Stimulated activated naive B cell treated with anti-CD40 and anti-IgM and Interleukin-4, amounts not matched to agents 10 μg/mL and 1 μg/mL and 100 μg/mL, for 72 hours (primary cell): ENCODE data around the gene LEPROT.

Experiments
- ATAC-seq, 2 donors: fragments of 150-1000 bp; cut with Tn5 transposase; replicated peaks; 2 replicates each; pipeline ENCODE4 v1.10.0; 2021; ENCODE audit warnings: moderate library complexity in 1 of 2
- DNase-seq: peaks from one replicate; pipeline ENCODE4 v3.0.0; 2021
- H3K27ac Mint-ChIP-seq: one replicate; pipeline ENCODE4 v1.8.0; 2022; ENCODE audit warnings: mild to moderate bottlenecking, mixed read lengths
- H3K27me3 Mint-ChIP-seq, 2 donors: one replicate each; pipeline ENCODE4 v1.8.0; 2022; ENCODE audit warnings: mixed read lengths in 2 of 2
- H3K36me3 Mint-ChIP-seq, 2 donors: one replicate each; pipeline ENCODE4 v1.8.0; 2022; ENCODE audit warnings: mixed read lengths in 2 of 2, mild to moderate bottlenecking in 1 of 2
- H3K4me1 Mint-ChIP-seq, 2 donors: one replicate each; pipeline ENCODE4 v1.8.0; 2022; ENCODE audit warnings: mixed read lengths in 2 of 2, mild to moderate bottlenecking in 1 of 2
- H3K4me3 Mint-ChIP-seq, 2 donors: one replicate each; pipeline ENCODE4 v1.8.0; 2022; ENCODE audit warnings: mild to moderate bottlenecking in 2 of 2, mixed read lengths in 2 of 2, moderate library complexity in 1 of 2
- H3K9me3 Mint-ChIP-seq, 2 donors: one replicate each; pipeline ENCODE4 v1.8.0; 2022; ENCODE audit warnings: mixed read lengths in 2 of 2, mild to moderate bottlenecking in 1 of 2

LEPROT gene

DNA sequence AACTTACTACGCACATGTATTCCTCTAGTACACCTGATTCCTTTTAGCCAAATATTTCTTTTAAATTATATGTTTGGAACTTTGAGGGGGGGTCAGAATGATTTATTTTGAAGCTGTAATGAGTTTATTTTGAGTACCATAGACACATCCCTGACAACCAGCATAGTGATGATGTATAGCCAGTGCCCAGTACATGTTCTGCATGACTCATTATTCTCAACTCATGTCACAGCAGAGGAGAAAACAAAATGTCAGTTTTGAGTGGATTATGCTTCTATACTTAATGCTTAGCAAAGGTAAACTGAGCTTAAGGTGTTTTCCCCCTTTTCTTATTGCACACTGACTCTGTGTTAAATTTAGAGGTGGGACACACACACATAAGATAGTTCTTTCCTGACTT lies 22.4 kb upstream of the LEPROT start:
- peaks cover 0 to 1% of the 10 kb centered on the region in 2 donors for H3K27me3 Mint-ChIP-seq
- DNase-seq: no peak
- H3K4me3 Mint-ChIP-seq: no peak overlapping the region
- H3K9me3 Mint-ChIP-seq: no peaks in the 10 kb centered on the region
- no peak overlapping the region for H3K27ac Mint-ChIP-seq
- peaks cover 0 to 3% of the 10 kb centered on the region in 2 donors for H3K4me1 Mint-ChIP-seq
- no peak for ATAC-seq
- no peaks in the 10 kb centered on the region for H3K36me3 Mint-ChIP-seq

DNA sequence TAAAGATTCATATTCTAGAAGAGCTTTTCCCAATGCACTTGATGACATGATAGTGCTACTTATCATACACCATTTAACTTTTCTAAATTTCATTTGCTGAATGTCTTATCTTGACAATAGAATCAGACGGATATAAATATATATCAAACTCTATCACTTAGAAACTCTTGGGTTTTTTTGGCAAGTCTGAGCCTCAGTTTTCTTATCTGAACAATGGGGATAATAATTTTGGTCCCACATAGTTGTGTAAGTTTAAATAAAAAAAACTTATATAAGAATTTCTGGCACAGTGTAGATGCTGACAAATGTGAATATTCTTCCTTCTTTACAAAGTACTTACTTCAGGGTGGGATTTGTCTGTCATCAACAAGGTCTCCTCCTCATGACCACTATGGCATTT lies 21.5 kb upstream of the LEPROT start:
- no peak overlapping the region for H3K4me3 Mint-ChIP-seq
- DNase-seq: no peak
- peaks cover 0 to 3% of the 10 kb centered on the region in 2 donors for H3K27me3 Mint-ChIP-seq
- ATAC-seq: no peak
- peaks cover 0 to 3% of the 10 kb centered on the region in 2 donors for H3K4me1 Mint-ChIP-seq
- H3K36me3 Mint-ChIP-seq: no peaks in the 10 kb centered on the region
- no peaks in the 10 kb centered on the region for H3K9me3 Mint-ChIP-seq
- no peak overlapping the region for H3K27ac Mint-ChIP-seq

DNA sequence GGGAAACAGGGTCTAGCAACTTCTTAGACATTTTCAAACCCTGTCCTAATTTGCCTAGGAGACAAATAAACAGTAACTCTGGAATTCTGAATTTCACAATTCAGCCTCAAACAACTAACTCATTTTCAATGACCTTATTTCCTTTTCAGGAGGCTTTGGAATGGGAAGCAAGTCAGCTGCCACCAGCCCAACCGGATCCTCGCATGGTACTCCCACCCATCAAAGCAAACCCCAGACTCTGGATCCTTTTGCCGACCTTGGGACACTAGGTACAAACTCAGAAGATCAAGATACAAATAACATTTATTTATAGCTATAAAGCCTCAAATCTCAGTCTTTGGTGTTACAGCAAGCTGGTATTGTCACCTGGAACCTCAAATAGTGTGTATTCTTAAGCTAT lies 18.9 kb upstream of the LEPROT start:
- H3K27ac Mint-ChIP-seq: no peak overlapping the region
- no peak overlapping the region for H3K4me3 Mint-ChIP-seq
- no peak for ATAC-seq
- H3K9me3 Mint-ChIP-seq: no peaks in the 10 kb centered on the region
- no peak for DNase-seq
- peaks cover 0 to 9% of the 10 kb centered on the region in 2 donors for H3K27me3 Mint-ChIP-seq
- no peaks in the 10 kb centered on the region for H3K4me1 Mint-ChIP-seq
- no peaks in the 10 kb centered on the region for H3K36me3 Mint-ChIP-seq

DNA sequence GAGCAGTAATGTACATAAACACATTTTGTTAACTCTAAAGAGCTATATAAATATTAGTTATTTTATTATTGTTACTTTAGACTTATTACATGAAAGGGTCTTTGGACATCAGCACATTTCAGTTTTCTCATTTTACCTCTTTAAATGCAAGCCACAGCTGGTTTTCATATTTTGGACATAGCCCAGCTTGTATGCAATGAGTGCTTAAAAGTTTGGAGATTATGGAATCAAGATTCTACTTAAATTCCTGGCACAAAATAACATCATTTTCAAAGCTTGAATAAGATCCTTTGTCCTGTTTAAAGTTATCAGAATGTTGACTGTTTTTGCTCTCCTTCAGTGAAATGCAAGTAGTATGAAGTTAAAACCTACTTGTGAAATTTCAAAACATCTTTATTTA lies 15.5 kb upstream of the LEPROT start:
- DNase-seq (no peak), ATAC-seq (no peak)
- no peaks in the 10 kb centered on the region for H3K9me3 Mint-ChIP-seq
- H3K4me3 Mint-ChIP-seq: no peak overlapping the region
- H3K4me1 Mint-ChIP-seq: no peaks in the 10 kb centered on the region
- peaks cover 0 to 23% of the 10 kb centered on the region in 2 donors for H3K27me3 Mint-ChIP-seq
- peaks cover 0 to 3% of the 10 kb centered on the region in 2 donors for H3K36me3 Mint-ChIP-seq
- no peak overlapping the region for H3K27ac Mint-ChIP-seq

DNA sequence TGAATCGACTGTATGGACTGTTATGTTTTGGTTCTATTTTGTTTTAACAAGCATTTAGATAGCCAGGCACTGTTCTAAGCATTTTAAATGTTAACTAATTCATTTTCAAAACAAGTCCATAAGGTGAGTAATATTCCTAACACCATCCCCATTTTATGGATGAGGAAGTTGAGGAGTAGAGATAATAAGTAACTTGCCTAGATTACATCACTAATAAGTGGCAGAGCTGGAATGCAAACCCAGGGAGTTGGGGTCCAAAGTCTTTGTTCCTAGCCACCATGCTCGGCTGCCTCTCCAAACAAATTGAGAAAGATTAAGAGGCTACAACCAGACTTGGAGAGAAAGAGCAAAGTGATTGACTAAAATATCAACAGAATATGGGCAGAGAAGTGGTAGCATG lies 12.6 kb upstream of the LEPROT start:
- H3K27ac Mint-ChIP-seq: no peak overlapping the region
- no peak for ATAC-seq
- peaks cover 0 to 28% of the 10 kb centered on the region in 2 donors for H3K27me3 Mint-ChIP-seq
- H3K4me1 Mint-ChIP-seq: no peaks in the 10 kb centered on the region
- no peak overlapping the region for H3K4me3 Mint-ChIP-seq
- H3K9me3 Mint-ChIP-seq: no peaks in the 10 kb centered on the region
- DNase-seq: no peak
- peaks cover 0 to 3% of the 10 kb centered on the region in 2 donors for H3K36me3 Mint-ChIP-seq

DNA sequence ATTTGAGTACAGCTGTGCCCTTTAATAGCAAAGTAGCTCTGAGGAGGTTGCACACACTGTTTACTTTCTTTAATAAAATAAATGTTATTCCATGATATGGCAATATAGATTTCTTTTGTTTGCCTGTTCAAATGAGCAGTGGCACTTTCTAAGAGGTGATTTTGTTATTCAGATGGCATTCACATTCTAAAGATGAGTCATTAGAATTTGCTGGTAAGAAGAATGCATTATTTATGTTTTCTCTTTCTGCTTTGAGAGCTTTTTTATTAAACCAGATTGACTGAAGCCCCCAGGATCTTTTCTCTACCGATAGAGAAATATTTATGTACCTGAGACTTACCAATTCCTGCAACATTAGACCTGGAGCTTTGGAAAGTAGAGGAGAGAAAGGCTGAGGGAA lies 11.2 kb upstream of the LEPROT start:
- DNase-seq (no peak), ATAC-seq (no peak)
- Mint-ChIP-seq H3K4me1 (no peaks in the 10 kb centered on the region), H3K4me3 (no peak overlapping the region), H3K36me3 (peaks cover 0 to 3% of the 10 kb centered on the region in 2 donors), H3K9me3 (no peaks in the 10 kb centered on the region), H3K27ac (no peak overlapping the region), H3K27me3 (peaks cover 0 to 25% of the 10 kb centered on the region in 2 donors)

DNA sequence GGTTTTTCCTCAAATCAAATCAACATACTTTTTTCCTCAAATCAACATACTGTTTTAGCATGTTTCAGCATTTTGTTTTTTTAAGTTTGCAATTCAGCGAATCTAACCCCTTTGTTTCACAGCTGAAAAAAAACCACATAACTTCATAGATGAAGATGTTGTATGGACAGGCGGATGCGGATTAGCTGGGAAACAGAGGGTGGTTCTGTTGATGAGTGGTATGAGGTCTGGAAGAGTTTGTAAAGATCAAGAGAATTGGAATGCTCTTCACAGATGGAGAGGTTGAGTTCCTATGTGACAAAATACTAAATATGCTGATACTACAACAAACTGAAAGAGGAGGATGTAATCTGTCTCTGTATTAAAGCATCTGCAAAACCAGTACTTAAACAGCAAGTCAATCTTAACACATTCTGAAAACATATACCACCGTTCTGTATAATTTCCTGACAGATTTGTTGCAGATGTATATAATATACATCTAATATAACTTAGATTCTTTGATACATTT lies 10.6 kb upstream of the LEPROT start:
- Mint-ChIP-seq H3K27ac (no peak overlapping the region), H3K4me3 (no peak overlapping the region), H3K27me3 (peaks cover 0 to 25% of the 10 kb centered on the region in 2 donors), H3K9me3 (no peaks in the 10 kb centered on the region), H3K4me1 (no peaks in the 10 kb centered on the region), H3K36me3 (peaks cover 0 to 3% of the 10 kb centered on the region in 2 donors)
- DNase-seq (no peak), ATAC-seq (no peak)

DNA sequence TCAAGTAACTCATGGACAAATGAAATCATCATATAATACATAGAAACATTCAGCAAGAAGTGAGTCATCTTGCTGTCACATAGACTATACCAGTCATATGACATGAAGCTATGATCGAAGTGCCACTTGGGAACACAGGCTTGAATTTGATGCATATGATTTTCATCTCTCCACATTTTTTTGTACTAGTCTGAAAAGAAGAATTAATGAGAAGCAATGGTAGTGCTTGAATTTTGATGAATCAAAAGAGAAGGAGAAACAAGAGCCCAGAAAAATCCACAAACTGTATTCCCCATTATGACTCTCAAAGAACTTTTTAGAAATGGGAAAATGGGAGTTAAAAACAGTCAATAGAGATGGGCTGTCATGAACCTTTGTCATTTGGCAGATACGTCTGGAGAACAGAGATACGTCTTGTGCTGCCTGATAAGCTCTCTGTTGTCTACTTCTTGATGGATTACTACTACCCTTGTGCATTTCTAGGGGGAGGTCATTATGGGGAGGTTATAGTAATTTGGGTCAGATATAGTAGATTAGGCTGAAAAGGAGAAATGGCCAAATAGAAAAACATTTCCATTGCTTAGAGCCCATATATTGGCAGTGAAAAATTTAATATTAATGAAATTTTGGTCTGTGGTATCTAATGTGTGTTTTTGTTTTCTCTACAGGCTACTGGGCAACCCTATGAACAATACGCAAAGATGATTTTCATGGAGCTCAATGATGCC lies 8.0 kb upstream of the LEPROT start:
- peaks cover 0 to 3% of the 10 kb centered on the region in 2 donors for H3K36me3 Mint-ChIP-seq
- DNase-seq (no peak), ATAC-seq (no peak)
- no peaks in the 10 kb centered on the region for H3K4me1 Mint-ChIP-seq
- H3K4me3 Mint-ChIP-seq: no peak overlapping the region
- H3K27me3 Mint-ChIP-seq: peaks cover 0 to 19% of the 10 kb centered on the region in 2 donors
- no peak overlapping the region for H3K27ac Mint-ChIP-seq
- H3K9me3 Mint-ChIP-seq: no peaks in the 10 kb centered on the region

DNA sequence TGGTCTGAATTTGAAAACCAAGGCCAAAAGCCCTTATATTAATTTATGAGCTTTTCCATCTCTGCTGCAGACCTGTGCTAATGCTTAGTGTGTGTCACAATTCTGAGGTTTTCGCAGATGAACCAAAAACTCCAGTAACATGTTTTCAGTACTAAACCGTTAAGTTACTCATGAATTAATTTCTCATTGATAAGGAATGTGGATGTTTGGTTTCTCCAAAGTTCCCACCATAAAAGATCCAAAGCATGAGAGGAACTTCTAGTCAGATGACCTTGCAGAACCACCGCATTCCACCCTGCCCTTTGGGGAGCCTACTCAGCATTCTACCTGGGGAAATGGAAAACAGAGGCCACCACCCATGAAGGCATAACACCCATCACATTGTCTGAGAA lies 7.5 kb upstream of the LEPROT start:
- no peak overlapping the region for H3K4me3 Mint-ChIP-seq
- peaks cover 0 to 16% of the 10 kb centered on the region in 2 donors for H3K27me3 Mint-ChIP-seq
- DNase-seq: no peak
- no peak overlapping the region for H3K27ac Mint-ChIP-seq
- no peaks in the 10 kb centered on the region for H3K9me3 Mint-ChIP-seq
- peaks cover 0 to 3% of the 10 kb centered on the region in 2 donors for H3K36me3 Mint-ChIP-seq
- no peak for ATAC-seq
- no peaks in the 10 kb centered on the region for H3K4me1 Mint-ChIP-seq

DNA sequence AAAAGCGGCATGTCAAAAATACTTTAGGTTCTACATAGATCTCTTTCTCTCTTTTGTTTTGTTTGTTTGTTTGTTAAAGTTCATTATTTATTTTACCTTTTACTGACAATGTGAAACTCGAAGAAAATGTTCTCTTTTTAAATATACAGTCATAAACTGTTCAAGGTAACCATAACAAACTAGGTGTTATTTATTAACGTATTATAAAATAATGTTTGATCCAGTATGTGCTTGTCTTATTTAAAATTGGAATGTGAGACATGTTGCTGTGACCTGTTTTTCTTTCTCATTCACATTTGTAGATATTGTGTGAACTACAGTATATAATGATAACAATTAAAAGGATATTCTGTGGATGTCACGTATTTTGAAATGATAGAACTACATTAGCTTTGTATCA lies 5.9 kb upstream of the LEPROT start:
- DNase-seq: no peak
- H3K4me3 Mint-ChIP-seq: no peak overlapping the region
- peaks cover 0 to 3% of the 10 kb centered on the region in 2 donors for H3K36me3 Mint-ChIP-seq
- H3K27me3 Mint-ChIP-seq: peaks cover 0 to 9% of the 10 kb centered on the region in 2 donors
- H3K27ac Mint-ChIP-seq: no peak overlapping the region
- no peaks in the 10 kb centered on the region for H3K9me3 Mint-ChIP-seq
- peaks cover 1 to 7% of the 10 kb centered on the region in 2 donors for H3K4me1 Mint-ChIP-seq
- no peak for ATAC-seq

DNA sequence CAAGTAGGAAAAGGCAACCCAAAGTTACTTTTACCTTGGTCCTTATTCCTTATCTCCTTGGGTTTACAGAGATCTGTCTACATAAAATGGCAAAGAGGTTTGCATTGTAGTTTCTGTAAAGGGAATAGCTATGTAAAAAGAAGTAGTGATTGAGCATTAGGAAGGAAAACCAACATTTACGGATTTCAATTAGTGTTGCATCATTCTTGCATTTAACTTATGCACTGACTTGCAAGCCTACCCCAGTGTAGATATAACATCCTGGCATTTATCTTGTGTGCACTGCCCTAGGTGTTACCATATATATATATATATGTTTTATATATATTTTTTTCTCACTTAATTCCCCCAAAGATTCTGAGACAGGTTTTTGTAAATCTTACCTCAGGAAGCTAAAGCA lies 3.7 kb upstream of the LEPROT start:
- Mint-ChIP-seq H3K36me3 (no peaks in the 10 kb centered on the region), H3K27me3 (peaks cover 0 to 4% of the 10 kb centered on the region in 2 donors), H3K4me1 (peaks cover 6 to 10% of the 10 kb centered on the region in 2 donors), H3K9me3 (no peaks in the 10 kb centered on the region), H3K4me3 (no peak overlapping the region), H3K27ac (no peak overlapping the region)
- no peak for DNase-seq
- no peak for ATAC-seq

DNA sequence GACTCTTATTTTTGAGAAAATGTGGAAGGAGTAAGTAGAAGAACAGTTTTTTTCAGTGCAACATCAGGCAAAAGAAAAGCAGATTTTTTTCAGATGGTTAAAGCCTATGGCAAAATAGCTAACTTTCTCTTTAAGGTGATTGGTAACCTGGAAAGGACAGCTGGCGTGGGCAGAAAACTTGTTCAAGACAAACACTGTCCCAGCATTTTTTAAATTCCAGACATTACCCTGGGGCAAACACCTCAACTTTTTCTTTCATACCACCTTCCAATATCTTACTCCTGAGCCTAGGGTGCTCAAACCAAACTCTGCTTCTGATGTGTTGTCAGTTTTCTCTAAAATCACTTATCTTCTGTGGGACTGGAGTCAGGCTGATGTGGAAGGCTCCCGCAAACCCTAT lies 2.7 kb upstream of the LEPROT start:
- no peak for DNase-seq
- ATAC-seq: no peak
- no peaks in the 10 kb centered on the region for H3K9me3 Mint-ChIP-seq
- H3K4me3 Mint-ChIP-seq: no peak overlapping the region
- H3K27ac Mint-ChIP-seq: no peak overlapping the region
- H3K27me3 Mint-ChIP-seq: no peaks in the 10 kb centered on the region
- H3K36me3 Mint-ChIP-seq: no peaks in the 10 kb centered on the region
- peaks cover 6 to 10% of the 10 kb centered on the region in 2 donors for H3K4me1 Mint-ChIP-seq

DNA sequence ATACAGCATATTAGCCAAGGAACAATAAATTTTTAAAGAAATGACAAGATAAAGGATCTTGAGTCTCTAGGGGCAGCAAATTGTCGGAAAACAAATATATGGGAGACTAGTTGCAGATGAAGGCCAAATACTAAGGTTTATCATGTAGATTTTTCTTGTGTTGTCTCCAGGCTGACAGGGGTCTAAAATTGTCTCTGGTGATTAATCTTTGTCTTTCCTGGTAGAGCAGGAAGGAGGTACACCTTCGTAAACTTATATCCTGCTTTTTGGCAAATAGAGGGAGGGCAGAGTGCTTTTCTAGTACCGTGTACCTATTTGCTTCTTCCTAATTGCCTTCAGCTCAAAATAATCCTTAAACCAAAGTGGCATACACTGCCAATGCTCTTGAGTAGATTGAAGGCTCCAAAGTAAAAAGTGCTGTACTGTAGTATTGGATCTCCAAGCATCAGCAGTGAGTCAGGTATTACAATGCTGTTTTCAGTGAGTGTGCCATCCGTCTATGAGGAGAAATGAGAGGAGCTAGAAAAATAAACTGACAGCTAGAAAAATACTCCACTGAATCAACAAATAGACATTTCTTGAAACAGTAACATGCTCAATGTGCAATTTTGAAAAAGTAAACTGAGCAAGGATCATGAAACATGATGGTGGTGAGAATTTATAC lies 1.8 kb upstream of the LEPROT start:
- Mint-ChIP-seq H3K36me3 (no peaks in the 10 kb centered on the region), H3K4me3 (no peak overlapping the region), H3K9me3 (no peaks in the 10 kb centered on the region), H3K4me1 (peaks cover 6 to 10% of the 10 kb centered on the region in 2 donors), H3K27me3 (no peaks in the 10 kb centered on the region), H3K27ac (no peak overlapping the region)
- no peak for DNase-seq
- no peak for ATAC-seq

DNA sequence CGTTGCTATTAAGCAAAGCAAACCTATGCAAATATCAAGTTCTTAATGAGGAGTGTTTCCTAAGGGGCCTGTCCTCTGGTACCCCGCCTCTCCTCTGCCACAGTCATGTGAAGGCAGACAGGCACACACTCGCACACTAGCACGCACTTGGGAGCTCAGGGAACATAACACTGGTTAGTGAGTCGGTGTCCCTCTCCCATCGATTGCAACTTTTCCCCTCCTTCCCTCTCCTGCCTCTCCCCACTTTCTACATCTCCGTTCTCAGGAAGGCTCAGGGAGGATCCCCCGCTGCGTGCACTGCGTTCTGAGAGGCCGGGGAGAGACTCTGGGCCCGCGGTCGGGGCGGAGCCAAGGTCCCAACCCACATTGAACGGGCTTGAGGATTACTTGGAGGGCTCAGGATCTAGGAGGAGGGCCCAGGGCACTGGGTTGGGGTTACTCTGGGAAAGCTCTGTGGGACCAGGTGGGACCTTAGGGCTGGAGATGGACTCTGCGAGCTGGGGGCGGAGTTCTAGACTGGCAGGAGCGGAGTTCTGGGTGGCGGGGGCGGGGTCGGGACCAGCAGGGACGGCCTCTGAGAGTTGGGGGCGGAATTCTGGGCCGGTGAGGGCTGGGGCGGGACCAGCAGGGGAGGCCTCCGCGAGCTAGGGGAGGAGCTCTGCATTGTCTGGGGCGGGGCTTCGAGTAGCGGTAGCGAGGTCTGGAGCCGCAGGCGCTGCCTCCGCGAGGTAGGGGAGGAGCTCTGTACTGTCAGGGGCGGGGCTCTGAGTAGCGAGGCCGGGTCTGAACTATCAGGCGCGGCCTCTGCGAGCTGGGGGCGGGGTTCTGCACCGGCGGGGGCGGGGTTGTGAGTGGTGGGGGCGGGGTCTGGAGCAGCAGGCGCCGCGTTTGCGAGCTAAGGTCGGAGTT lies 533 bp upstream of the LEPROT start:
- no peaks in the 10 kb centered on the region for H3K36me3 Mint-ChIP-seq
- ATAC-seq (peak; percentile 93 to 94), DNase-seq (peak; percentile 98)
- peaks cover 6 to 10% of the 10 kb centered on the region in 2 donors for H3K4me1 Mint-ChIP-seq
- H3K27ac Mint-ChIP-seq: peak overlapping the region; percentile 93
- no peaks in the 10 kb centered on the region for H3K9me3 Mint-ChIP-seq
- H3K4me3 Mint-ChIP-seq: no peak overlapping the region
- H3K27me3 Mint-ChIP-seq: no peaks in the 10 kb centered on the region
